Stimulated activated naive CD8-positive, alpha-beta T cell treated with anti-CD3 and anti-CD28 coated beads, Interleukin-15, Interleukin-2, amounts not matched to agents 100 U/mL and 50 U/mL, for 24 hours (primary cell): Measurements from ENCODE around the gene KLHL25.

Experiments used
- ATAC-seq: fragments of 150-1000 bp; cut with Tn5 transposase; one replicate; pipeline ENCODE4 v1.10.0; 2021
- DNase-seq: peaks from one replicate; pipeline ENCODE4 v3.0.0; 2021

Gene KLHL25

DNA sequence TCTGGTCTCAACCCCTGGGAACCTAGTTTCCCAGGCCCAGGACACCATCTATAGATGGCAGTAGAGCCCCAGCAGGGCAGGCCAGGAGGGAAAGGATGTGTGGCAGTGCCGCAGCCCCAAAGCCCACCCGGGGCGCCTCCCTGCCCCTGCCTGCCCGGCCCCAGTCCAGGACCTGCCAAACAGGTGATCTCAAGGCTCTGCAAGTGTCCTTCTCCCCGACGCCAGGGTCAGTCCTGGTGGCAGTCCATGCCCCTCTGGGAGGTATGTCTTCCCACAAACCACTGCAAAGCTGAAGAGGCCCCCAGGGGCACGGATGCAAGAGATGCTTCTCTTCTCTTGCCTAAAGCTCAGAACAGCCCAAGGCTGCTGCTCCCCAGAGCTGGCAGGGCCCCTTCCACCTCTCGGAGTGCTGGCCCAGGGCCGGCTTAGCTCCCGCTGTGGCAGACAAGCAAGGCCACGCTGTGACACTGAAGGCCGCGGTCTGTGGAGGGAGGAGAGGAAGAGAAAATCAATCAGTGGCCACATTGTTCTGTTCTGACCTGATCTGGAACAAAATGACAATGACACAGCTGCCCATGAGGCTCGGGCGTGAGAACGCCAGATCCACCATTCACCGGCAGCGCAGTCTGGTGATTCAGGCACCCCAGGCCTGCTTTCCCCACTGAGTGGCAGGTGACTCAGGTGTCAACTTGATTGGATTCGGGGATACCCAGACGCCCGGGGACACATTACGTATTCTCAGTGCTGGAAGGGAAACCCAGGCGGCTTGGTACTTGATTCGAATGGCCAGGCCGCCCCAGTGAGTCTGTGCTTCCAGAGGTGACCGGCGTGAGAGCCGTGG, 34.0 kb downstream of the KLHL25 start:
- no peak for ATAC-seq
- no peak for DNase-seq

DNA sequence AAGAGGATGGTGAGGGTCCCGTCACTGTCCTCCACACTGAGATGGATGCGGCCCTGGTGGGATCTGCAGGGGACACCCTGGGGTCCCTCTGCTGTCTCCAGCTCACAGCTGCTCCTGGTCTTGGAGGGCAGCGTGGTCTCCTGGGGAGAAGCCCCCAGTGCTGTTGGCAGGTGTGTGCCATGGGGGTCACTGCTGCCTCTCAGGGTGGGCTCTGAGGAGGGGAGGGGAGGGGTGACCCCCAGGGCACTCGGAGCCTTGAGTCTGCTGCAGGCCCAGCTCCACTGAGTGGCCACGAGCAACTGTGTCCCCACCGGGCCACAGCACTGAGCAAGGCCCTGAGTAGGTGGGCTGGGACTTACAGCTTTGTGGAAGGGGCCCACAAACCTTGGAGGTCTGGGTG, 34.7 kb downstream of the KLHL25 start:
- DNase-seq (no peak), ATAC-seq (no peak)

- ATAC-seq (no peak), DNase-seq (no peak)
These were observed 35.3 kb downstream of the KLHL25 start for GRCh38 chr15:85759376-85759775.

DNA sequence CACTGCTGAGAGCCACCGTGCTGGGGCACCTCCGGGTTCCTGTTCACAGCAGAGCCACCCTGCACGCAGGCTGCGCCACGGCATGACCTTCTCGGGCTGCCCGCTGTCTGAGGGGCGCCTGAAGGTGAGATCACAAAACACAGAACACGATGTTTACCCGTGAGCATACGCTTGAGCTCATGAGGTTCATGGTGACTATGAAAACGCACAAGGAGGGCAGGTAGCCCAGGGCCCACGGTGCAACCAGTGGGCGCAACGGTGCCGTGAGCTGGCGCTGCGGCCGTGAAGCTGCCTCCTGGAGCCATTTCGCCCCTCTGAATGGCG, 36.1 kb downstream of the KLHL25 start:
- no peak for DNase-seq
- no peak for ATAC-seq

- no peak for DNase-seq
- no peak for ATAC-seq
These were observed 36.6 kb downstream of the KLHL25 start for GRCh38 chr15:85757939-85758654.

- no peak for ATAC-seq
- no peak for DNase-seq
These were observed 37.4 kb downstream of the KLHL25 start for GRCh38 chr15:85757073-85757938.

GRCh38 chr15:85756411-85757072, 38.2 kb downstream of the KLHL25 start:
- ATAC-seq (no peak), DNase-seq (no peak)

GRCh38 chr15:85755942-85756341, 38.8 kb downstream of the KLHL25 start:
- ATAC-seq (no peak), DNase-seq (no peak)

DNA sequence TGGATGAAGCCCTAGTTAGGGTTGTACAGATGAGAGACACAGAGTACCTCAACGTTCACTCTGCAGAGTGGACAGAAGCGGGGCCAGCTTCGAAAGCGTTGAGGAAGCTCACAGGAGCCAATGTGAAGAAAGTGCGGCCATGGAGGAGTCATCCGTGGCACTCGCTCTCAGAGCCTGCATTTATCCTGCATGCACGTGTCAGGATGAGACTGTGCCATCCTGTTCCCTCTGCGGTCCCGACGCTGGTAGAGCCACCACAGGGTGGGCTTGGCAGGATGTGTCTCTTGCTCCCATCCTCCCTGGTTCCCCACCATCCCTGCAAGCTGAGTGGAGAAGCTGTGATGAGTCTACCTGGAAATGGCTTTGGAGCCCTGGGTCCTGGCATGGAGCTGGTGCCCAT, 39.3 kb downstream of the KLHL25 start:
- ATAC-seq (no peak), DNase-seq (no peak)

GRCh38 chr15:85754989-85755388, 39.7 kb downstream of the KLHL25 start:
- no peak for ATAC-seq
- DNase-seq: no peak

GRCh38 chr15:85753791-85754452, 40.8 kb downstream of the KLHL25 start:
- DNase-seq: no peak
- no peak for ATAC-seq

- DNase-seq (no peak), ATAC-seq (no peak)
These were observed 41.5 kb downstream of the KLHL25 start for GRCh38 chr15:85753261-85753660.

GRCh38 chr15:85752491-85752961, 42.2 kb downstream of the KLHL25 start:
- DNase-seq: no peak
- ATAC-seq: no peak

- ATAC-seq: no peak
- DNase-seq: no peak
These were observed 42.6 kb downstream of the KLHL25 start for GRCh38 chr15:85752124-85752475.

DNA sequence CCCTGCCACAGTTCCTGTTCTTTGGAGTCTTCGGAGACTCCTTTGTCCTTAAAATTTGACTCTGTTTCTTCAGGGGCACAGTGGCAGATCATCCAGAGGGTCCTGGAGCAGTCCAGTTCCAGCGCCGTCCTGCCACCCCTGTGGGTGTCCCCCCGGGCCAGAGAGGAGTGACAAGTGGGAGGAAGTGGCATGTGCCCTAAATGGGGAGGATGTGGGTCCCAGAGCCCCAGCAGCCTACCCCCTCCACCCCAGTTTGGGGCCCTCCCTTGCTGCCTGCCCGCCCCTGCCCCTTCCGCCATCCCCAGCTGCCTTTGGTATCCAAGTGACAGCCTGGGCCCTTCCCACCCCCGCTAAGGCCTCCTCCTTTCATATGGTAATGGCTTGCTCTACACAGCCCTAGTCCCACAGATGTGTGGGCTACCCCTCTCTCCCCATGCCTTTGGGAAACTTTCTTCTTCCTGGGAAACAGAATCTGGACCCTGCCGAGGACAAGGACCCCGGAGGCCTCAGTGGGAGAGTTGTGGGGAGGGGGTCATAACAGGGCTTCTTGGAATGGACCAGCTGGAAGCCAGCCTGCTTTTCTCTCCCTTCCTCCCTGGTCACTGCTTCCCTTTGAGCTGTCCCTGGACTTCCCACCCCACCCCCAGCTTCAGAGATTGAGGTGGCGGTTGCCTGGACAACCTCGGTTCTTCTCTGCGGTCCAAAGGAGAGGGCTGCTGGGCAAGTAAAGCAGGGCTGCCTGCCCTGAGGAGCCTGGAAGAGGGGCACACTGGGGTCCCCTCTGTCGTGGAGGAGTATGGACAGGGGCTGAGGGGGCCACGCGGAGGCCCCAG, 43.2 kb downstream of the KLHL25 start:
- DNase-seq: no peak
- ATAC-seq: peak; percentile 24

- DNase-seq (no peak), ATAC-seq (no peak)
These were observed 44.1 kb downstream of the KLHL25 start for GRCh38 chr15:85750319-85751290.

- no peak for ATAC-seq
- DNase-seq: no peak
These were observed 45.2 kb downstream of the KLHL25 start for GRCh38 chr15:85749261-85750151.

DNA sequence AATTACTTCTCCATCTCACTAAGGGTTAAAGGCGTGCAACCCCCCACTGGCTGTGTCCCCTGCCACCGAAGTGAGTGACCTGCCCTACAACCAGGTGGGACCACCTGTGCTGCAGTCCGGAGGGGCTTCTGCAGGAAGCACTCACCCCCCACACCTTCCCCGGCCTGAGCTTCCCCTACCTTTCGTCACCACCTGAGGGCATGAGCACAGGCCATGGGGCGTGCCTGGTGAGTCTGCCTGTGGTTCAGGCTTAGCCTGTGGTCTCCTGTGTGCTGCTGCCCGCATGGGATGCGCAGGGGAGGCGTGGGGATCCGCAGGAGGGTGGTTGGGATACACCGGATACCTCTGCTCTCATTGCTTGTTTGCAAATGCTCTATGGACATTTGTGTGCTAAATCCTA, 46.0 kb downstream of the KLHL25 start:
- no peak for DNase-seq
- ATAC-seq: no peak

GRCh38 chr15:85748176-85748575, 46.5 kb downstream of the KLHL25 start:
- no peak for ATAC-seq
- DNase-seq: no peak
